Fibroblast of lung (primary cell): ENCODE measurements around the gene HYAL1.

Experiments used
- CTCF ChIP-seq, 2 donors: IDR thresholded peaks in 1 of 2; conservative IDR thresholded peaks in 1 of 2; 1 replicate in 1 of 2; 2 replicates in 1 of 2; pipeline ENCODE4 v1.5.1; 2011 to 2012; ENCODE audit warnings: low read length in 2 of 2, control low read depth in 1 of 2, inconsistent platforms in 1 of 2, low read depth in 1 of 2, mild to moderate bottlenecking in 1 of 2
- EZH2 ChIP-seq: IDR thresholded peaks from 2 replicates; pipeline ENCODE4 v1.5.1; 2012; ENCODE audit warnings: low read length, control low read depth, mild to moderate bottlenecking; ENCODE audit errors: missing control alignments

- TF ChIP-seq CTCF (conservative IDR thresholded peaks at IDR 0.05 in 1 of 2, IDR thresholded peaks at IDR 0.05 in 1 of 2; ENCODE audit: low read depth in 1 of 2, low read length in 2 of 2), result no peak
- TF ChIP-seq EZH2, result no peak
Observed at GRCh38 chr3:50318615-50319014, 15.2 kb upstream of the HYAL1 start.
